ENCODE measurements around the gene NAPG.
A peak's percentile ranks its signal among the peaks of the same experiment; 100 is the strongest.

NAPG gene

GRCh38 chr18:10482985-10483949 is 42.6 kb upstream of the NAPG start:
- TF ChIP-seq CTCF (conservative IDR thresholded peaks at IDR 0.05; ENCODE audit: low read depth, low read length) = no peak
- DNase-seq (ENCODE audit: low read depth) = no peak

GRCh38 chr18:10485475-10485874 is 40.4 kb upstream of the NAPG start:
- no peak for TF ChIP-seq CTCF (conservative IDR thresholded peaks at IDR 0.05; ENCODE audit: low read depth, low read length)
- DNase-seq (ENCODE audit: low read depth) = no peak
- no peak overlapping the region for H3K4me3 ChIP-seq (ENCODE audit: low read depth, low read length)

More at GRCh38 chr18:10482985-10483949, 42.6 kb upstream of the NAPG start:
- H3K4me3 ChIP-seq (ENCODE audit: low read depth, low read length) = no peak overlapping the region

GRCh38 chr18:10486362-10486761 is 39.5 kb upstream of the NAPG start:
- TF ChIP-seq CTCF (conservative IDR thresholded peaks at IDR 0.05; ENCODE audit: low read depth, low read length) = no peak
- DNase-seq (ENCODE audit: low read depth) = no peak
- H3K4me3 ChIP-seq (ENCODE audit: low read depth, low read length) = no peak overlapping the region

GRCh38 chr18:10487154-10487553 is 38.7 kb upstream of the NAPG start:
- H3K4me3 ChIP-seq (ENCODE audit: low read depth, low read length) = no peak overlapping the region
- no peak for DNase-seq (ENCODE audit: low read depth)
- TF ChIP-seq CTCF (conservative IDR thresholded peaks at IDR 0.05; ENCODE audit: low read depth, low read length) = no peak

- peak; percentile 24 for DNase-seq (ENCODE audit: low read depth)
- no peak overlapping the region for H3K4me3 ChIP-seq (ENCODE audit: low read depth, low read length)
- no peak for TF ChIP-seq CTCF (conservative IDR thresholded peaks at IDR 0.05; ENCODE audit: low read depth, low read length)
Observed at GRCh38 chr18:10488017-10488416, 37.8 kb upstream of the NAPG start.

GRCh38 chr18:10490401-10491165 is 35.2 kb upstream of the NAPG start:
- TF ChIP-seq CTCF (conservative IDR thresholded peaks at IDR 0.05; ENCODE audit: low read depth, low read length) = no peak
- no peak for DNase-seq (ENCODE audit: low read depth)
- no peak overlapping the region for H3K4me3 ChIP-seq (ENCODE audit: low read depth, low read length)

All from choroid plexus epithelial cell (primary cell).